HG02763 (cell line): ENCODE measurements around the gene GFPT2.

Experiments
- ATAC-seq: cut with Tn5 transposase; IDR thresholded peaks from one replicate; pipeline ENCODE4 v1.9.1; 2021; ENCODE audit warnings: mild to moderate bottlenecking, moderate library complexity; ENCODE audit not compliant: unreplicated experiment

GFPT2 gene

DNA sequence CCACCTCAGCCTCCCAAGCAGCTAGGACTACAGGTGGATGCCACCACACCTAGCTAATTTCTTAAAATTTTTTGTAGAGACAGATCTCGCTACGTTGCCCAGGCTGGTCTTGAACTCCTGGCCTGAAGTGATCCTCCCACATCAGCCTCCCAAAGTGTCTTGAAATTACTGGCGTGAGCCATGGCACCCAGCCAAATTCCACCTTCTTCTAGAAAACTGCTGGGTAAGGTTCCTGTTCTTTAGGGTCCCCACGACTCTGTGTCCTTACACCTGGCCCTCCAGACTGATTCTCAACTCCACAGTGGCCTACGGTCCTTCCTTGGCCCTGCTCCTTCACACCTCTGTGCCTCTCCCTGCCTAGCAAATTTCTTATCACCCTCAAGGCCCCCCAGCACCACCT, 63.2 kb downstream of the GFPT2 start:
- no peak for ATAC-seq

DNA sequence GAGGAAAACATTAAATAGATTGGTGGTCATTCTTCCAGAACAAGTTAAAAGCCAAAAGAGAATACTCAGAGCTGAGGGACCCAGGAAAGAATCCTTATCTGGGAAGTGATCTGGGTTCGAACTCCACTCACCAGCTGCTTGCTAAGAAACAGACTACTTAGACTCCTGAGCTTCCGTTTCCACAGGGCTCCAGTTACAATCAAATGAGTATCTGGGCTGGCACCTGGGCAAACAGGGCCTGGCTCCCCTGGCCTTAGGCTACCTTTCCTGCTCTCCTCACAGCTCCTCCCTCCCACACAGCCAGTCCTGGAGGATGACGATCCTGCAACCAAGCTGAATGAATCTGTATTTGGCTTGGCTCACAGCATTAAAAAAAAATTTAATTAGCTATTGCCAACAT, 63.7 kb downstream of the GFPT2 start:
- ATAC-seq = no peak

DNA sequence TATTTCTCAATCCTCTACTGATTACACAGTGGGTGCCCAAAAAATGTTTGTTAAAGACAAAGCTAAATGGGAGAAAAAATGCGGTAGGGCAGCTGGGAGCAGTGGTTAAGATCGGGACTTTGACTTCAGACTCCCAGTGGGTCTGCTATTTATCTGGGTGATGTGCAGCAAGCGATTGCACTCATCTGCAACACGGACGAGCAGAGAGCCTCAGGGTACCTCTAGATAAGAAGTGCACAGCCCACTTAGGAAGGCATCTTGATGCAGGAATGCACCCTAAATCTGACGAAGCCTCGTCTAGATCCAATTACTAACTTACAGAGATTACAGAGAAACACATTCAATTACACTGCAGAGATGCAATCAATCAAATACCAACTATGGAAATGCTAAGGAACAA, 65.3 kb downstream of the GFPT2 start:
- no peak for ATAC-seq

DNA sequence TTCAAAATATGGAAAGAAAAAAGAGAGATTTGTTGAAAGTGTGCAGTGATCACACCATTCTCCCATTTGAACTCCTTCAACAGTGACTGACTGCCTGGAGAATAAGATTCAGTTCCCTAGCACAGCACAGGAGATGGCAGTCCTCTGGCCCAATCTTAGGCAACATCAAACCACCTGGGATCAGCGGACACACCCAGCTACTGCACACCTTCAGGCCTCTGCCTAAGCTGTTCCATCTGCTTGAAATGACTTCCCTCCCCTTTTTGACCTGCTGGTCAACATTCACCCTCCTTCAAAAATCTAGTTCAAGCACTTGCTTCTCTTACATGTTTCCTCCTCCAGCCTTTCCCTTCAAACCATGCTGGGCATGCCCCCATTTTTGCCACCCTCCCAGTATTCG, 65.7 kb downstream of the GFPT2 start:
- no peak for ATAC-seq

DNA sequence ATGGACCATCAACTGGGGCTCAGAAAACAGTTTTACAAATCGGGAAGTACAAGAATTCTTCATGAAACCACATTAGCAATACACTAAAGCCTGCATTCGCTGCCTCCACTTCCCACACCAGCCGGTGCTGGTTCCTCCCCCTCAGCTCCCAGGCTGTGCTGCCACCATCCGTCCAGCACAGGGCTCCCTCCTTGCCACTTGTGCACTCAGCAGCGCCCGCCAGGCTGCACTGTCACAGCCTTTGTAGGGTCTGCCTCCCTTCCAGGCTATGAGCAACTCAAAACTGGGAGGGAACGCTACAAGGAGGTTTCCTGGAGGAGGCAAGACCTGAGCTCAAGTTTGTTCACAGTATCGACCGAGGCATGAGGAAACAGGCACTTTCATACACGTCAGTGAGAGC, 69.0 kb downstream of the GFPT2 start:
- ATAC-seq = no peak

DNA sequence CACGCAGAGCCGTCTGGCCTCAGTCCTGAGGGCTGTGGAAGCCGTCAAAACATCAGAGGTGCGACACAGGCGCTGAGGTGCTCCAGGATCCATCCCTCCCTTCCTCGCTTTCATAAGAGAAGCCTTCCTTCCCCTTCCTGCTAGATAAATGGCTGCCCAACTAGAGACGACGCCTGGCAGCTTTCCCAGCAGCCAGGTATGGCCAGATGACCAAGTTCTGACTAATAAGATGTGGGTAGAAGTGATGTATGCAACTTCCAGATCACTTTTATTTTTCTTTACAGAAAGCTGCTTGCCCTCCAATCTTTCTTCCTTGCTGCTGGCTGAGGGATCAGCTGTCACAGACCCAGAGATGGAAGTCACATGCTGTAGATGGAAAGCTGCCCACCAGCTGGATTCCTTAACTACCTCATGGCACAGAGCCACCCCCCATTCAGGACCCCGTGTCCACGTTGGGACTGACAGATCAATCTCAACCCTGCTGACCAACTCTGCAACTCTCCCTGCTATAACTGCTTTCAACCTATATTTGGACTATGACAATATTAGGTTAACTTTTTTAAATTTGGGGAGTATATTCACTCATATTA, 70.0 kb downstream of the GFPT2 start:
- ATAC-seq = no peak

DNA sequence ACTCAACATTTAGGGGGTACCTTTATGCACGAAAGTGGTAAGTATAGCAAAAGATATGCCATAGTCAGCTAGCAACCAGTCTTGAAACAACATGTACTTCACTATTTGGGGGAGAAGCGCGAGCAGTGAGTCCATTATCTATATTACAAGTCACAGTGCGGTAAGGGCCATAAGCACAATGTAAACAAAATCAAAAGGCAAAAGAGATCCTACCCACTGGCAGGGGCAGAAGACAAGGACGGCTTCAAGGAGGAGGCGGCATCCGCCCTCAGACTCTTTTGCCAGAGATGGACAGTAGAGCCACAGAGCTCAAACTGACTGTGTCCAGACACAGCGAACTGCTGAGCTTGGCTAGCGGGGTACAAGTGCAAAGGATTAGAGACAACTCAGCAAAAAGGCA, 70.9 kb downstream of the GFPT2 start:
- ATAC-seq = no peak

DNA sequence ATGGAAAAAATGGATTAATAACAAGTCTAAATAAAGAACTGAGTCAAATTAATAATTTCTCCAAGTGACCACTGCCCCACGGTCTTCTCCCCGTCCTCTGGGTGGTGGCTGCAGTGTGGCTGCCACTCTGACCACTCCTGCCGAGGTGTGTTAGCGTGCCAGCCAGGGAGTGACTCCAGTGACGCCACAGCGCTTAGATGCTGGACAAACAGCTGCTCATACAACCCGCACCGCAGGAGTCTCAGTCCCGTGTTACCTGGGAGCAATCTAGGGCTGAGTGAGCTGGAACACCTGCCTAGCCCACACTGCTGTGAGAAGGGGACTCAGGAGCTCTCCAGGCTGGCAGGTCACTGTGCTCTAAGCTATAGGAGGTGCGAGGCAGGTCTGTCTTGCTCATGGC, 71.4 kb downstream of the GFPT2 start:
- no peak for ATAC-seq

DNA sequence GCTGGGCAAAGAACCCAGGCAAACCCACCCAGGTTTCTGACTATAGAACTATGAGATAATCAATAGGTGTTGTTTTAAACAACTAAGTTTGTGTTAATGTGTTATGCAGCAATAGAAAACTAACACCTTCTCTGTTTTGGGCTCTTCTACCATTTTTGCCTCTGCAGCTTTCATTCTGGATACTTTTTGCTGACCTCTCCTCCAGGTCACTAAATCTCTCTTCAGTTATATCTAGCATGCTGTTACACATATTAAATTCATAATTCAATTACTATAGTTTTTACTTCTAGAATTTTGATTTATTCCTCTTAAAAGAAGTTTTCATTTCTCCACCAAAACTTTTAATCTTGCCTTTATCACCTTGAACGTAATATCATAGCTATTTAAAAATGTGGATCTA, 78.4 kb downstream of the GFPT2 start:
- no peak for ATAC-seq

DNA sequence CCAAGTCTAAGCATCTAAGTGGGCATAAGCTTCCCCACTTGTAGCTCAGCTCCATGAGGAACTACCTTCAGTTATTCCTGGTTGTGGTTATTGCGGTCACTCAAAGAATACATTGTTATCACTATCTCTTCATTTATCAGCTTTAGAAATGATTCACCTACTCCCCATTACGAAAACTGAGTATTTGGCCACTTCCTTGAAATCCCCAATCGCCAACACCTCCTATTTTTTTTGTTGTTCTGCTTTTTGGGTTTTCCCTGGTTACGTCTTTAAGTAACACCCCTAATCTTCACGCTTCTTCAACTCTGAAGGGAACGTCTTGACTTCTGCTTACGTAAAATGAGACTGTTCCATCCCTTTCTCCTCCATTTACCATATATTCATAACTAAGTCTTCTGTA, 81.9 kb downstream of the GFPT2 start:
- no peak for ATAC-seq

DNA sequence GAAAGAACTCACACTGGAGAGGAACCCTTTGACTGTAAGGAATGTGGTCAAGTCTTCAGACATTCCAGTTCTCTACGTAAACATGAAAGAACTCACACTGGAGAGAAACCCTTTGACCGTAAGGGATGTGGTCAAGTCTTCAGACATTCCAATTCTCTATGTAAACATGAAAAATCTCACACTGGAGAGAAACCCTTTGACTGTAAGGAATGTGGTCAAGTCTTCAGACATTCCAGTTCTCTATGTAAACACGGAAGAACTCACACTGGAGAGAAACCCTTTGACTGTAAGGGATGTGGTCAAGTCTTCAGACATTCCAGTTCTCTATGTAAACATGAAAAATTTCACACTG, 93.9 kb downstream of the GFPT2 start:
- no peak for ATAC-seq

DNA sequence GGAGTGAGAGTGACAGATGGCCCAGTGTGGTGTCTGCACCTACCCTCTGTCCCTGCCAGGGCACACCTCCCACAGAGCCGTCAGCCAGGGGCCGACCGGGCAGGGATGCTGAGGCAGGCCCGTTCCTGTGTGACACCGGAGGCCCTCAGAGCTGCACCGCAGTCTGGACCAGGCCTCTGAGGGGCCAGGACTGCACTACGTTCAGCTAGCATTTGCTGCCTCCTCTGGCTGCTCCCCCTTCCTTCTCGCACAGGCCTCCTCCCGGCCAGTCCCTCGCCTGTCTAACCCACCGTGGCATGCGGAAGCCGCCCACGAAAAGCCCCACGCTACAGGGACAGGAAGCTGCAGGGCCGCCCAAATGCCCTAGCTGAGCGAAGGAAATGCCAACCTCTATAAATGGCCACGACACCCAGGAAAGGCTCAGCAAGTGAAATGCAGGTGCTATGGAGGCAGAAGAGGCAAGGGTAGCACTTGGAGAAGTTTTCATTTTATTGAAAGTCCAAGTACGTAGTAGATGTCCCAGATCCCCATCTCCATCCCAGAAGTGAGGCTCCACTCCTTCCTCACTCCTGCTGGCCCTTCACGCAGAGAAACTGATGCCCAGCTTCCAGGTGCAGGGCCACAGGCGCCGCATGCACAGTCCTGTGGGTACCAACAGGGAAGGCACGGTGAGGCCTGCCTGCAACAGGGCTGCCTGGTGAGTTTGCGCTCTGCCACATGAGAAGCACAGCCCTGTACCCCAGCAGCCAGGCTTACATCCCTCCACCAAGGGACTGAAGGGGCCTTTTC, 99.9 kb downstream of the GFPT2 start:
- ATAC-seq = no peak

DNA sequence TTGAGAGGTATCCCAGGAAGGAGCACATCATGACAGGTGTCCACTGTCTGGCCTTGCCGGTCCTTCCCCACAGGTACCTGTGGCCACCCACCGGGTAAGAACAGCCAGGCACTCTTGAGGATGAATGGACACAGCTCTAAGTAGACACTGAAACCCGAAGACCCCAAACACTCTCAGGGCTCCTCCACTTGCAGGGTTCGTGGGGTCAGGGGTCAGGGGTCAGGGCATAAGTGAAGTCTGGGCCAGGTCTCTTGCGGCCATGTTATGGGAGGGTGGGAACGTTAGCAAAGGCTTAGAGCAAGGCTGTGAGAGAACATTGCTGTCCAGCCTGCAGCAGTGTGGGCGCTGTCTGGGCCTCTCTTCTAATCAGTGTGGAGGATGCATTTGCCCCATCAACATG, 101.2 kb downstream of the GFPT2 start:
- ATAC-seq = no peak

DNA sequence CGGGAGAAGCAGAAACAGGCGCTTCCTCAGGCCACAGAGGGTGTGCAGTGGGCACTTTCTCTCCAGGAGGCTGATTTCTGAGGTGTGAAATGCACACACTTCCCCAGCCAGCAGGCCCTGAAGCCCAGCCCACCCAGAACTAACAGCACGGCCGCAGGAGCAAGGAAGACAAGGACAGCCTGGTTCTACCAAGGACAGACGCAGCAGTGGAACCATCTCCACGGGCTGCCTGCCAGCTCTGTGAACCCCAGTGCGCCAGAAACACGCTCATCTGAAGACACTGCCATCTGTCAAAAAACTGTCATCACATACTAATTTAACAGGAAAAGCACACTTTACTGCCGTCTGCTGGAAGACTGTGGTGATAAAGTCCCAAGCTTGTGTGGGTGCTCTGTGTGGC, 102.0 kb downstream of the GFPT2 start:
- ATAC-seq = no peak
